Stromal cell of bone marrow (primary cell): ENCODE measurements around the gene OR8B12.
"Not testable (repeated sequence)": the region's sequence is repeated elsewhere in the genome, so short reads cannot be mapped to it uniquely, and the experiment has no call there.

Experiments used
- DNase-seq: peaks from one replicate; pipeline ENCODE4 v3.0.0-alpha.2; 2012; ENCODE audit warnings: low read depth

The OR8B12 gene

GRCh38 chr11:124519850-124520549 is 23.5 kb downstream of the OR8B12 start:
- DNase-seq, result no peak

GRCh38 chr11:124518989-124519451 is 24.4 kb downstream of the OR8B12 start:
- no peak for DNase-seq

GRCh38 chr11:124517314-124517713 is 26.1 kb downstream of the OR8B12 start:
- DNase-seq, result no peak

GRCh38 chr11:124514675-124515074 is 28.8 kb downstream of the OR8B12 start:
- not testable (repeated sequence) for DNase-seq

GRCh38 chr11:124514131-124514530 is 29.3 kb downstream of the OR8B12 start:
- DNase-seq, result no peak

GRCh38 chr11:124511745-124512144 is 31.7 kb downstream of the OR8B12 start:
- no peak for DNase-seq

- no peak for DNase-seq
These were observed 33.2 kb downstream of the OR8B12 start for GRCh38 chr11:124510279-124510678.

GRCh38 chr11:124499711-124500110 is 43.7 kb downstream of the OR8B12 start:
- no peak for DNase-seq

GRCh38 chr11:124493016-124493655 is 50.3 kb downstream of the OR8B12 start:
- DNase-seq, result no peak
